ENCODE measurements around the gene ARMS2.

Gene ARMS2

GRCh38 chr10:122441961-122442360 lies 12.5 kb upstream of the ARMS2 start:
- TF ChIP-seq CTCF (IDR thresholded peaks at IDR 0.05; ENCODE audit: extremely low read depth, missing control alignments), result no peak
- no peak for DNase-seq (ENCODE audit: low spot score)

GRCh38 chr10:122445469-122445868 lies 9.0 kb upstream of the ARMS2 start:
- no peak for TF ChIP-seq CTCF (IDR thresholded peaks at IDR 0.05; ENCODE audit: extremely low read depth, missing control alignments)
- no peak for DNase-seq (ENCODE audit: low spot score)

GRCh38 chr10:122445904-122446303 lies 8.5 kb upstream of the ARMS2 start:
- TF ChIP-seq CTCF (IDR thresholded peaks at IDR 0.05; ENCODE audit: extremely low read depth, missing control alignments), result no peak
- no peak for DNase-seq (ENCODE audit: low spot score)

GRCh38 chr10:122446668-122447423 lies 7.6 kb upstream of the ARMS2 start:
- DNase-seq (ENCODE audit: low spot score), result no peak
- TF ChIP-seq CTCF (IDR thresholded peaks at IDR 0.05; ENCODE audit: extremely low read depth, missing control alignments), result no peak

GRCh38 chr10:122448600-122448999 lies 5.9 kb upstream of the ARMS2 start:
- no peak for TF ChIP-seq CTCF (IDR thresholded peaks at IDR 0.05; ENCODE audit: extremely low read depth, missing control alignments)
- DNase-seq (ENCODE audit: low spot score), result no peak

- no peak for TF ChIP-seq CTCF (IDR thresholded peaks at IDR 0.05; ENCODE audit: extremely low read depth, missing control alignments)
- DNase-seq (ENCODE audit: low spot score), result no peak
Measured at GRCh38 chr10:122449153-122449552, 5.3 kb upstream of the ARMS2 start.

GRCh38 chr10:122450353-122450990 lies 4.0 kb upstream of the ARMS2 start:
- no peak for DNase-seq (ENCODE audit: low spot score)
- no peak for TF ChIP-seq CTCF (IDR thresholded peaks at IDR 0.05; ENCODE audit: extremely low read depth, missing control alignments)

All from GM20000 (cell line).